HFFc6 (cell line): ENCODE data around the gene ACSS2. TPM values are rescaled to one million over a fixed set of nuclear protein-coding genes. Genes with fewer than 3 reads are reported as not detected.

Experiments
- DNase-seq: peaks from one replicate; pipeline ENCODE4 v3.0.0-alpha.2; 2018
- H3K27ac Mint-ChIP-seq: 2 replicates; pipeline ENCODE4 v1.8.0; 2020; ENCODE audit warnings: mild to moderate bottlenecking, mixed read lengths
- H3K27me3 Mint-ChIP-seq: 2 replicates; pipeline ENCODE4 v1.8.0; 2021; ENCODE audit warnings: mild to moderate bottlenecking, moderate library complexity, mixed read lengths; ENCODE audit not compliant: insufficient read depth
- H3K36me3 Mint-ChIP-seq: 2 replicates; pipeline ENCODE4 v1.8.0; 2021; ENCODE audit warnings: low read depth, mixed read lengths
- H3K4me1 Mint-ChIP-seq: 2 replicates; pipeline ENCODE4 v1.8.0; 2020; ENCODE audit warnings: low read depth, mixed read lengths
- H3K4me3 Mint-ChIP-seq: 2 replicates; pipeline ENCODE4 v1.8.0; 2020; ENCODE audit warnings: mild to moderate bottlenecking, moderate library complexity, mixed read lengths
- H3K9me3 Mint-ChIP-seq: 2 replicates; pipeline ENCODE4 v1.8.0; 2020; ENCODE audit warnings: mild to moderate bottlenecking, mixed read lengths
- total RNA-seq, 6 experiments: library from RNA; stranded (reverse); fragmentation: NEBNext Ultra II Directional; extraction: Animal tissue kit (Norgen Biotek cat#: 25700); gene quantifications; 2 replicates in 1 of 6; 3 replicates in 5 of 6; pipeline ENCODE4 v1.2.3, GENCODE V29; 2021
- TF ChIP-seq, protein P1 (sequence below): fragments of 200-600 bp; sonication (generic); IDR thresholded peaks from 2 replicates; pipeline ENCODE4 v1.5.0; 2021; ENCODE audit warnings: antibody characterized with exemption, mild to moderate bottlenecking

ACSS2 gene
- total RNA-seq, 6 experiments from 2014 or later, result 13.2 to 18.0 (median 15.5) TPM

DNA sequence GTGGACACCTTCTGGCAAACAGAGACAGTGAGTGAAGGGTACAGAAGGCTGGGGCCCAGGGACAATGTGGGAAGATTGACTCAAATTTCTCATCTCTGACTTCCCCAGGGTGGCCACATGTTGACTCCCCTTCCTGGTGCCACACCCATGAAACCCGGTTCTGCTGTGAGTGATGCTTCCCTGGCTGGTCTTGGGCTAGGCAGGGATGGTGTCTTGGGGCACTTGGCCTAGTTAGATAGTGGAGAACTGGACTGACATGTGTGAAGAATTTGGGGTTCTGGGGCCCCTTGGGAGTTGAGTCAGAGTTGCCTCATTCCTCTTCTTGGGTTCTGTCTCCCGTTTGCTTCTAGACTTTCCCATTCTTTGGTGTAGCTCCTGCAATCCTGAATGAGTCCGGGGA, 45.0 kb downstream of the ACSS2 start:
- Mint-ChIP-seq H3K36me3 (peaks cover 31% of the 10 kb centered on the region), H3K9me3 (no peaks in the 10 kb centered on the region), H3K4me1 (peaks cover 7% of the 10 kb centered on the region; the same call in 1 of the 2 replicates), H3K27ac (no peak overlapping the region), H3K4me3 (no peak overlapping the region), H3K27me3 (peaks cover 1% of the 10 kb centered on the region)
- DNase-seq, result no peak
- TF ChIP-seq, protein P1, sequence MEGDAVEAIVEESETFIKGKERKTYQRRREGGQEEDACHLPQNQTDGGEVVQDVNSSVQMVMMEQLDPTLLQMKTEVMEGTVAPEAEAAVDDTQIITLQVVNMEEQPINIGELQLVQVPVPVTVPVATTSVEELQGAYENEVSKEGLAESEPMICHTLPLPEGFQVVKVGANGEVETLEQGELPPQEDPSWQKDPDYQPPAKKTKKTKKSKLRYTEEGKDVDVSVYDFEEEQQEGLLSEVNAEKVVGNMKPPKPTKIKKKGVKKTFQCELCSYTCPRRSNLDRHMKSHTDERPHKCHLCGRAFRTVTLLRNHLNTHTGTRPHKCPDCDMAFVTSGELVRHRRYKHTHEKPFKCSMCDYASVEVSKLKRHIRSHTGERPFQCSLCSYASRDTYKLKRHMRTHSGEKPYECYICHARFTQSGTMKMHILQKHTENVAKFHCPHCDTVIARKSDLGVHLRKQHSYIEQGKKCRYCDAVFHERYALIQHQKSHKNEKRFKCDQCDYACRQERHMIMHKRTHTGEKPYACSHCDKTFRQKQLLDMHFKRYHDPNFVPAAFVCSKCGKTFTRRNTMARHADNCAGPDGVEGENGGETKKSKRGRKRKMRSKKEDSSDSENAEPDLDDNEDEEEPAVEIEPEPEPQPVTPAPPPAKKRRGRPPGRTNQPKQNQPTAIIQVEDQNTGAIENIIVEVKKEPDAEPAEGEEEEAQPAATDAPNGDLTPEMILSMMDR, result no peak

GRCh38 chr20:34922654-34923381, 46.4 kb downstream of the ACSS2 start:
- Mint-ChIP-seq H3K36me3 (peaks cover 34% of the 10 kb centered on the region), H3K27me3 (peaks cover 1% of the 10 kb centered on the region), H3K4me1 (peaks cover 21% of the 10 kb centered on the region), H3K27ac (no peak overlapping the region), H3K4me3 (no peak overlapping the region), H3K9me3 (no peaks in the 10 kb centered on the region)
- peak; percentile 75 for DNase-seq
- TF ChIP-seq, protein P1, result no peak

DNA sequence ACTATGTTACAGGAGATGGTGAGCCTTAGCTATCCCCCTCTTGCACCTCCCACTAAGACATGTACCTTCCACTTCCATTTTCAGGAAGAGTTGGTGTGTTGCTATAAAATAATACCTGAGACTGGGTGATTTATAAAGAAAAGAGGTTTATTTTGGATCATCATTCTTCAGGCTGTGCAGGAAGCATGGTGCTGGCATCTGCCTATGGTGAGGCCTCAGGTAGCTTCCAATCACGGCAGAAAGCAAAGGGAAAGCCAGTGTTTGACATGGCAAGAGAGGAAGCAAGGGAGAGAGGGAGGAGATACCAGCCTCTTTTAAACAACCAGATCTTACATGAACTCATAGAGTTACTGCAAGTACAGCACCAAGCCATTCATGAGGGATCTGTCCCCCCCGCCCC, 47.0 kb downstream of the ACSS2 start:
- Mint-ChIP-seq H3K4me1 (peaks cover 27% of the 10 kb centered on the region), H3K36me3 (peaks cover 29% of the 10 kb centered on the region), H3K27me3 (peaks cover 1% of the 10 kb centered on the region), H3K27ac (no peak overlapping the region), H3K4me3 (no peak overlapping the region), H3K9me3 (no peaks in the 10 kb centered on the region)
- no peak for DNase-seq
- TF ChIP-seq, protein P1, result no peak

DNA sequence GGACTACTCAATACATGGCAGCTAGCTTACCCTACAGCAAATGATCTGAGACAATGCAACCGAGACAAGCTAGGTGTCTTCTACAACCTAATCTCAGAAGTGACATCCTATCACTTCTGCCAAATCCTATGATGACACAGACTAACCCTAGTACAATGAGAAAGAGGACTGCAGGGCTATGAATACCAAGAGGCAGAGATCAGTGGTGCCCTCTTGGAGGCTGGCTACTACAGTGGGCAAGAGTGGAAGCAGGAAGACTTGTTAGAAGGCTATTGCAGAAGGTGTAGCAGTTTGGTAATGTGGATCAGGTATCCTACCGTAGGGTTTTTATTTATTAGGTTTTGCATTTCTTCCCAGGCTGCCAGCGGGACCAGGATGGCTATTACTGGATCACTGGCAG, 48.9 kb downstream of the ACSS2 start:
- TF ChIP-seq, protein P1, result no peak

DNA sequence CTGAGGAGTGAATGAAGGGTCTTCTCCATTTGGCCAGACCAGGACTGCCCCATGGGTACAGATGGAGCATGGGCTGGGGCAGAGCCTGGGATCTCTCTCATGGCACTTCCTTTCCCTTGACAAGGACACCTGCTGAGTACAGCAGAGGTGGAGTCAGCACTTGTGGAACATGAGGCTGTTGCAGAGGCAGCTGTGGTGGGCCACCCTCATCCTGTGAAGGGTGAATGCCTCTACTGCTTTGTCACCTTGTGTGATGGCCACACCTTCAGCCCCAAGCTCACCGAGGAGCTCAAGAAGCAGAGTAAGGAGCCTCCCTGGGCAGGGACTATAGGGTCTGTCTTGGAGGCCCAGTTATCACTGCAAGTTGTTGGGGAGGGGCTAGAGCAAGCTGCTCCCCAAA, 49.6 kb downstream of the ACSS2 start:
- no peak for DNase-seq
- Mint-ChIP-seq H3K27me3 (no peaks in the 10 kb centered on the region; the same call in none of the 2 replicates), H3K4me1 (peaks cover 28% of the 10 kb centered on the region), H3K4me3 (no peak overlapping the region), H3K9me3 (no peaks in the 10 kb centered on the region), H3K36me3 (peaks cover 30% of the 10 kb centered on the region), H3K27ac (no peak overlapping the region)
- TF ChIP-seq, protein P1, result no peak

More for the DNA sequence above, 48.9 kb downstream of the ACSS2 start:
- DNase-seq, result no peak
- peaks cover 28% of the 10 kb centered on the region for H3K36me3 Mint-ChIP-seq
- H3K27me3 Mint-ChIP-seq, result no peaks in the 10 kb centered on the region; the same call in none of the 2 replicates
- H3K4me3 Mint-ChIP-seq, result no peak overlapping the region
- peaks cover 28% of the 10 kb centered on the region for H3K4me1 Mint-ChIP-seq
- H3K9me3 Mint-ChIP-seq, result no peaks in the 10 kb centered on the region
- H3K27ac Mint-ChIP-seq, result no peak overlapping the region; the same call in 1 of the 2 replicates
